ENCODE measurements around the gene PLLP.
"Not testable (repeated sequence)": the region's sequence is repeated elsewhere in the genome, so short reads cannot be mapped to it uniquely, and the experiment has no call there.

Gene PLLP

GRCh38 chr16:57284952-57285363 is 486 bp upstream of the PLLP start:
- Mint-ChIP-seq H3K9me3 (no peaks in the 10 kb centered on the region), H3K4me1 (peaks cover 13% of the 10 kb centered on the region), H3K36me3 (no peaks in the 10 kb centered on the region), H3K27ac (no peak overlapping the region), H3K4me3 (peak overlapping the region; percentile 65)
- ATAC-seq (no peak), DNase-seq (ENCODE audit: low spot score in 2 of 2) (no peak)

- no peaks in the 10 kb centered on the region for H3K9me3 Mint-ChIP-seq
- peaks cover 6% of the 10 kb centered on the region for H3K4me1 Mint-ChIP-seq
- no peaks in the 10 kb centered on the region for H3K36me3 Mint-ChIP-seq
- peak; percentile 6 for ATAC-seq
- DNase-seq (ENCODE audit: low spot score in 2 of 2), result no peak
- H3K27ac Mint-ChIP-seq, result no peak overlapping the region
- H3K4me3 Mint-ChIP-seq, result peak overlapping the region; percentile 65
Measured at GRCh38 chr16:57283959-57284208, 588 bp downstream of the PLLP start.

GRCh38 chr16:57283214-57283958 is 1.1 kb downstream of the PLLP start:
- no peaks in the 10 kb centered on the region for H3K36me3 Mint-ChIP-seq
- DNase-seq (ENCODE audit: low spot score in 2 of 2) (no peak), ATAC-seq (no peak)
- H3K27ac Mint-ChIP-seq, result no peak overlapping the region
- H3K9me3 Mint-ChIP-seq, result no peaks in the 10 kb centered on the region
- H3K4me1 Mint-ChIP-seq, result peaks cover 6% of the 10 kb centered on the region
- H3K4me3 Mint-ChIP-seq, result peak overlapping the region; percentile 65

GRCh38 chr16:57282510-57283213 is 1.8 kb downstream of the PLLP start:
- no peak overlapping the region for H3K4me3 Mint-ChIP-seq
- no peak overlapping the region for H3K27ac Mint-ChIP-seq
- H3K4me1 Mint-ChIP-seq, result peaks cover 10% of the 10 kb centered on the region
- DNase-seq (ENCODE audit: low spot score in 2 of 2), result no peak
- no peaks in the 10 kb centered on the region for H3K9me3 Mint-ChIP-seq
- no peaks in the 10 kb centered on the region for H3K36me3 Mint-ChIP-seq
- no peak for ATAC-seq

- no peak overlapping the region for H3K4me3 Mint-ChIP-seq
- no peak for ATAC-seq
- H3K4me1 Mint-ChIP-seq, result peaks cover 18% of the 10 kb centered on the region
- H3K27ac Mint-ChIP-seq, result no peak overlapping the region
- H3K9me3 Mint-ChIP-seq, result no peaks in the 10 kb centered on the region
- no peak for DNase-seq (ENCODE audit: low spot score in 2 of 2)
- H3K36me3 Mint-ChIP-seq, result no peaks in the 10 kb centered on the region
Measured at GRCh38 chr16:57281791-57282190, 2.7 kb downstream of the PLLP start.

DNA sequence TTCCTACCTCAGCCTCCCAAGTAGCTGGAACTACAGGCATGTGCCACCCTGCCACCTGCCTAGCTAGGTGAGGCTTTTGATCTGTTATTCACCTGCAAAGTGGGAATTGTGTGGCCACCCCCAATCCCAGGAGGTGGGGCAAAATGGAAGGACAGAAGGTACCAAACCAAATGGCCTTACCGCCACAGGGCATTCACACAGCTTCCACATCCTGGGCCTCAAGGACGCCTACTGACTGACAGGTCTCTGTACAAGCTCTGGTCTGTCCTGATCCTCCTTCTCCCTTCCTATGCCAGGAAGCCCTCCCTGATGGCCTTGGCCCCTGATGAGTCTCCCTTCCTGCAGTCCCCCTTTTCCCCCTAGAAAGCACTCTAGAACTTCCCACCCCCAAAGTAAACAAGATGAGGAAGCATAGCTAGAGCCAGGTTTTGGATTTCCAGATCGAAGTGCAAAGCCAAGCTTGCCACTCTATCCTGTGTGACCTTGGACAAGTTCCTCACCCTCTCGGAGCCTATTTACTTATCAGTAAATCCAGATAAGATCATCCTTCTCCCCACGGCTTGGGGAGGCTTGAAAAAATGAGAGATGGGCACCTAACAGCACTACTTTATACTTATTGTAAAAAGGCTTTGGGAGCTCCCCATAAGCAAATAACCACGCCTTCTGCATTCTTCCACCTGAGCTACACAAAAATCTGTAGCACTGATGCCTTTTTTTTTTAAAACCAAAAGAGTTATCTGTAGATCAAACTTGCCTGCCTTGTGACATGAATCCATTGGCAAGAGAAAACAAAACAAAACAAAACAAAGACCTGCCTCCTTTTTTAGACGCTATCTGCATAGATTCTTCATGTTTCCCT is 4.5 kb downstream of the PLLP start:
- Mint-ChIP-seq H3K36me3 (no peaks in the 10 kb centered on the region), H3K4me1 (peaks cover 23% of the 10 kb centered on the region), H3K9me3 (no peaks in the 10 kb centered on the region), H3K27ac (no peak overlapping the region), H3K4me3 (no peak overlapping the region)
- no peak for DNase-seq (ENCODE audit: low spot score in 2 of 2)
- no peak for ATAC-seq

DNA sequence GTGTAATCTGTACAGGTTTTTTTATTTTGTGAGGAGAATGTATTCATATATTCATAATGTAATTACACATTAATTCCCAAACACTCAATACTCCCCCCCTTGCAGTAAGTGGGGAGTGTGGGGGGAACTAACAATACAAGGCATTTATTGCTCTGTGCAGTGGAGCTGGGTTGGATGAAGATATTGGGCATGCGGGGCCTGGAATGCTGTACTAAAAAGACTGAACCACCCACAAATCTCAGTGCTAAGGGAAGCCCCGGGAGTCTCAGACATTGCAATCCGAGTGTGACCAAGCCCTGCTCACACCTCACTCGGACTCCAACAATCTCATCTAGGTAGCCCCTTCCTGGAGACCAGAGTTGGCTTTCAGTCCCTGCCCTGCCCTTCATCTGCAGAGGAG is 6.0 kb downstream of the PLLP start:
- no peaks in the 10 kb centered on the region for H3K9me3 Mint-ChIP-seq
- no peak overlapping the region for H3K4me3 Mint-ChIP-seq
- H3K4me1 Mint-ChIP-seq, result peaks cover 17% of the 10 kb centered on the region
- no peak overlapping the region for H3K27ac Mint-ChIP-seq
- no peaks in the 10 kb centered on the region for H3K36me3 Mint-ChIP-seq
- ATAC-seq (no peak), DNase-seq (ENCODE audit: low spot score in 2 of 2) (no peak)

DNA sequence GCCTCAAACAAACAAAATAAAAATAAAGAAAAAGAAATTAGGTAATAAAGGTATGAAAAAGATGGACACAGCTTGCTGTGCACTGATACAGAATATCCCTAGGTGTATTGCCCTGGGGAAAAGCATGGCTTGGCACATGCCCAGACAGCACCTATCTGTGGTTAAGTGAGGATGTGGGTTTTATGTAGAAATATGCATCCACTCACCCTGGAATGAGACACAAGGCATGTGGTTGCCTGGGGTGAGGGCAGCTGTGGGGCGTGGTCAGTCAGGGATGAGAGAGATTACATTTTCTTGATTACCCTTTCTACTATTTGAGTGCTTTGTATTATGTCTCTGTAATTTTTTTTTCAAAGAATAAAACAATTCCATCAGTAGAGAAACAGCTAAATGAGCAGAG is 6.9 kb downstream of the PLLP start:
- peak; percentile 98 for ATAC-seq
- Mint-ChIP-seq H3K9me3 (no peaks in the 10 kb centered on the region), H3K27ac (peak overlapping the region; percentile 36), H3K4me3 (peak overlapping the region; percentile 28), H3K36me3 (no peaks in the 10 kb centered on the region), H3K4me1 (peaks cover 17% of the 10 kb centered on the region)
- DNase-seq (ENCODE audit: low spot score in 2 of 2), result no peak

DNA sequence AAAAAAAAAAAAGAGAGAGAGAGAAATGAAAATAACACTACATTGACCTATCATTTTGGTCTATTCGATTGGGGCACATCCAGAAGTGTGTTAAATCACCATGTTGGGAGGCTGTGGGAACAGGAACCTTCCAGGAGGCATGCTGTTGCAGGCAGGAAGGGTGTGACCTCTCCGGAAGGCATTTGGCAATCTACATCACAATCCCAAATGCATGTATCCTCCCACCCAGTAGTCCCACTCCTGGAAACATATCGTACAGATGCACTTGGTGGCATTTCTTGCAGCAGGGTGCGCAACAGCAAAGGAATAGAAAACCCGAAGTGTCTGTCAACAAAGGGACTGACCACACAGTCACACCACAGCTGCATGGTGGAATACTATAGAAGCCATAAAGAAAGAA is 7.9 kb downstream of the PLLP start:
- no peak overlapping the region for H3K4me3 Mint-ChIP-seq

GRCh38 chr16:57275946-57276345 is 8.5 kb downstream of the PLLP start:
- peaks cover 17% of the 10 kb centered on the region for H3K4me1 Mint-ChIP-seq
- H3K36me3 Mint-ChIP-seq; H3K4me3 Mint-ChIP-seq; DNase-seq (ENCODE audit: low spot score in 2 of 2); H3K9me3 Mint-ChIP-seq; ATAC-seq; H3K27ac Mint-ChIP-seq: not testable (repeated sequence)

More for the DNA sequence above, 7.9 kb downstream of the PLLP start:
- ATAC-seq, result no peak
- Mint-ChIP-seq H3K36me3 (no peaks in the 10 kb centered on the region), H3K27ac (no peak overlapping the region), H3K4me1 (peaks cover 17% of the 10 kb centered on the region), H3K9me3 (no peaks in the 10 kb centered on the region)
- DNase-seq (ENCODE audit: low spot score in 2 of 2), result no peak

DNA sequence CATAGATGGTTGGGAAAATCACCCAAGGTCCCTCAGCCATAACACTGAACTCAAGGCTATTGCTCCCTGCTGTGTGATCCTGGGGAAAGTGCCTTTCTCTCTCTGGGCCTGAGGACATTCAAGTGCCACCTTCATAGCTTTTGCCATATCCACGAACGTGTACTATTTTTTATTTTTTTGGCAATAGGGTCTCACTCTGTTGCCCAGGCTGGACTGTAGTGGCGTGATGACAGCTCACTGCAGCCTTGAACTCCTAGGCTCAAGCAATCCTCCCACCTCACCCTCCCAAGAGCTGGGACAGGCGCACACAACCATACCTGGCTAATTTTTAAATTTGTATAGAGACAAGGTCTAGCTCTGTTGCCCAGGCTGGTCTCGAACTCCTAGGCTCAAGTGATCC is 10.6 kb downstream of the PLLP start:
- ATAC-seq (no peak), DNase-seq (ENCODE audit: low spot score in 2 of 2) (no peak)
- no peak overlapping the region for H3K27ac Mint-ChIP-seq
- H3K4me1 Mint-ChIP-seq, result peaks cover 17% of the 10 kb centered on the region
- no peak overlapping the region for H3K4me3 Mint-ChIP-seq
- no peaks in the 10 kb centered on the region for H3K36me3 Mint-ChIP-seq
- H3K9me3 Mint-ChIP-seq, result no peaks in the 10 kb centered on the region

GRCh38 chr16:57273359-57273758 is 11.1 kb downstream of the PLLP start:
- H3K4me3 Mint-ChIP-seq, result no peak overlapping the region
- H3K36me3 Mint-ChIP-seq, result no peaks in the 10 kb centered on the region
- peaks cover 17% of the 10 kb centered on the region for H3K4me1 Mint-ChIP-seq
- ATAC-seq (no peak), DNase-seq (ENCODE audit: low spot score in 2 of 2) (no peak)
- no peak overlapping the region for H3K27ac Mint-ChIP-seq
- no peaks in the 10 kb centered on the region for H3K9me3 Mint-ChIP-seq

- Mint-ChIP-seq H3K36me3 (no peaks in the 10 kb centered on the region), H3K4me3 (no peak overlapping the region), H3K27ac (no peak overlapping the region), H3K4me1 (peaks cover 10% of the 10 kb centered on the region), H3K9me3 (no peaks in the 10 kb centered on the region)
- no peak for DNase-seq (ENCODE audit: low spot score in 2 of 2)
- ATAC-seq, result no peak
Measured at GRCh38 chr16:57271867-57272495, 12.5 kb downstream of the PLLP start.

GRCh38 chr16:57271063-57271345 is 13.5 kb downstream of the PLLP start:
- Mint-ChIP-seq H3K9me3 (no peaks in the 10 kb centered on the region), H3K4me3 (no peak overlapping the region), H3K27ac (no peak overlapping the region), H3K36me3 (no peaks in the 10 kb centered on the region), H3K4me1 (peaks cover 13% of the 10 kb centered on the region)
- DNase-seq (ENCODE audit: low spot score in 2 of 2) (no peak), ATAC-seq (no peak)

- Mint-ChIP-seq H3K9me3 (no peaks in the 10 kb centered on the region), H3K27ac (no peak overlapping the region), H3K4me3 (no peak overlapping the region), H3K36me3 (no peaks in the 10 kb centered on the region), H3K4me1 (peaks cover 13% of the 10 kb centered on the region)
- no peak for DNase-seq (ENCODE audit: low spot score in 2 of 2)
- no peak for ATAC-seq
Measured at GRCh38 chr16:57270221-57271062, 14.0 kb downstream of the PLLP start.
